IMR-90 (cell line): ENCODE measurements around the gene TUBG2. TPM values are rescaled to one million over a fixed set of nuclear protein-coding genes. Genes with fewer than 3 reads are reported as not detected.

Experiments used
- ATAC-seq: fragments of 200-7000 bp; cut with Tn5 transposase; 2 replicates; pipeline ENCODE4 v1.9.1; 2020; ENCODE audit warnings: low read depth, mild to moderate bottlenecking, moderate library complexity
- BruUV-seq: library from RNA; stranded (reverse); fragments of 400-500 nt; replicated peaks from 2 replicates; lab custom pipeline; 2021; lab: Mats Ljungman, UMichigan
- CTCF ChIA-PET: fragments of 300-600 bp; formaldehyde crosslinking; extraction: SDS; loops from one replicate; lab custom pipeline; 2021; ENCODE audit warnings: antibody characterized with exemption; lab: Yijun Ruan, JAX
- POLR2A ChIA-PET: fragments of 300-600 bp; sonication (Branson Sonifier 250); formaldehyde crosslinking; loops from one replicate; lab custom pipeline; 2022; ENCODE audit warnings: antibody characterized with exemption; ENCODE audit not compliant: unreplicated experiment; lab: Charles Lee
- DNase-seq: peaks from one replicate; pipeline ENCODE4 v3.0.0; 2013
- H2AFZ ChIP-seq: replicated peaks from 2 replicates; pipeline ENCODE3; 2013; ENCODE audit warnings: low read length, mild to moderate bottlenecking; ENCODE audit not compliant: poor library complexity
- H2AK5ac ChIP-seq: 2 replicates; pipeline ENCODE4 v1.6.1; 2013; ENCODE audit warnings: low read depth, low read length, inconsistent platforms
- H2AK9ac ChIP-seq: replicated peaks from 2 replicates; pipeline ENCODE3; 2013; ENCODE audit warnings: mild to moderate bottlenecking, low read depth, low read length, moderate library complexity; ENCODE audit not compliant: poor library complexity
- H2BK120ac ChIP-seq: 2 replicates; pipeline ENCODE4 v1.6.1; 2013; ENCODE audit warnings: low read depth, low read length, inconsistent platforms
- H2BK15ac ChIP-seq: 3 replicates; pipeline ENCODE4 v1.6.1; 2013; ENCODE audit warnings: low read depth, low read length, inconsistent platforms
- H2BK20ac ChIP-seq: 2 replicates; pipeline ENCODE4 v1.6.1; 2013; ENCODE audit warnings: low read depth, mild to moderate bottlenecking, inconsistent platforms, low read length, moderate library complexity
- H2BK5ac ChIP-seq: 2 replicates; pipeline ENCODE4 v1.6.1; 2013; ENCODE audit warnings: mild to moderate bottlenecking, low read depth, low read length, inconsistent platforms; ENCODE audit not compliant: poor library complexity, severe bottlenecking
- H3K14ac ChIP-seq: replicated peaks from 2 replicates; pipeline ENCODE4 v1.6.1; 2013; ENCODE audit warnings: low read depth, low read length, inconsistent platforms
- H3K18ac ChIP-seq: 2 replicates; pipeline ENCODE4 v1.6.1; 2013; ENCODE audit warnings: low read depth, low read length, control low read depth
- H3K23ac ChIP-seq: 2 replicates; pipeline ENCODE4 v1.6.1; 2013; ENCODE audit warnings: low read depth, low read length, inconsistent platforms
- H3K27ac ChIP-seq: 2 replicates; pipeline ENCODE4 v1.5.1; 2013; ENCODE audit warnings: mild to moderate bottlenecking, control low read depth, low read length; ENCODE audit not compliant: insufficient read depth
- H3K27me3 ChIP-seq: 2 replicates; pipeline ENCODE4 v1.6.1; 2013; ENCODE audit warnings: low read length; ENCODE audit not compliant: control insufficient read depth, insufficient read depth
- H3K36me3 ChIP-seq: 2 replicates; pipeline ENCODE4 v1.6.1; 2013; ENCODE audit warnings: low read length, mixed read lengths; ENCODE audit not compliant: control insufficient read depth, insufficient read depth
- H3K4ac ChIP-seq: 2 replicates; pipeline ENCODE4 v1.6.1; 2013; ENCODE audit warnings: low read depth, low read length, inconsistent platforms
- H3K4me1 ChIP-seq: 2 replicates; pipeline ENCODE4 v1.6.1; 2013; ENCODE audit warnings: low read length, mixed read lengths; ENCODE audit not compliant: control insufficient read depth, insufficient read depth
- H3K4me2 ChIP-seq: 2 replicates; pipeline ENCODE4 v1.6.1; 2013; ENCODE audit warnings: low read depth, mild to moderate bottlenecking, control low read depth, low read length, moderate library complexity
- H3K4me3 ChIP-seq: 2 replicates; pipeline ENCODE4 v1.5.1; 2013; ENCODE audit warnings: low read depth, mild to moderate bottlenecking, control low read depth, low read length, moderate library complexity; ENCODE audit not compliant: insufficient read depth
- H3K56ac ChIP-seq: 2 replicates; pipeline ENCODE4 v1.6.1; 2013; ENCODE audit warnings: low read length, inconsistent platforms; ENCODE audit not compliant: insufficient read depth; ENCODE audit errors: extremely low read depth
- H3K79me1 ChIP-seq, 2 experiments: 2 replicates each; pipeline ENCODE4 v1.6.1; 2013; ENCODE audit warnings: low read length in 2 of 2, inconsistent platforms in 1 of 2, low read depth in 1 of 2
- H3K9ac ChIP-seq: 2 replicates; pipeline ENCODE4 v1.6.1; 2013; ENCODE audit warnings: low read depth, low read length, control low read depth
- H3K9me1 ChIP-seq: 2 replicates; pipeline ENCODE4 v1.6.1; 2013; ENCODE audit warnings: low read length, inconsistent platforms; ENCODE audit not compliant: insufficient read depth
- H3K9me3 ChIP-seq: 2 replicates; pipeline ENCODE4 v1.6.1; 2013; ENCODE audit warnings: low read length; ENCODE audit not compliant: control insufficient read depth, insufficient read depth
- H4K20me1 ChIP-seq: 2 replicates; pipeline ENCODE4 v1.6.1; 2013; ENCODE audit warnings: low read length, inconsistent platforms; ENCODE audit not compliant: insufficient read depth
- H4K5ac ChIP-seq: 2 replicates; pipeline ENCODE4 v1.6.1; 2013; ENCODE audit warnings: mild to moderate bottlenecking, low read depth, low read length, control low read depth
- H4K8ac ChIP-seq, 2 experiments: 2 replicates each; pipeline ENCODE4 v1.6.1; 2013; ENCODE audit warnings: low read depth in 2 of 2, low read length in 2 of 2, control low read depth in 1 of 2, inconsistent platforms in 1 of 2
- H4K91ac ChIP-seq: 2 replicates; pipeline ENCODE4 v1.6.1; 2013; ENCODE audit warnings: low read depth, low read length, inconsistent platforms; ENCODE audit not compliant: insufficient read depth
- BHLHE40 ChIP-seq: fragments of 150-350 bp; IDR thresholded peaks from 2 replicates; pipeline ENCODE4 v1.6.1; 2016; ENCODE audit warnings: mild to moderate bottlenecking, low read depth, low read length
- CHD1 ChIP-seq: IDR thresholded peaks from 2 replicates; pipeline ENCODE4 v1.6.1; 2012; ENCODE audit warnings: low read depth, low read length, improper control_type of control experiment
- FOS ChIP-seq: fragments of 150-350 bp; IDR thresholded peaks from 2 replicates; pipeline ENCODE4 v1.6.1; 2016; ENCODE audit warnings: low read depth, low read length
- MAFK ChIP-seq: IDR thresholded peaks from 2 replicates; pipeline ENCODE4 v1.6.1; 2012; ENCODE audit warnings: low read depth, low read length, improper control_type of control experiment
- MAZ ChIP-seq: IDR thresholded peaks from 2 replicates; pipeline ENCODE4 v1.6.1; 2012; ENCODE audit warnings: low read depth, mild to moderate bottlenecking, low read length, improper control_type of control experiment, moderate library complexity, borderline replicate concordance
- MXI1 ChIP-seq: IDR thresholded peaks from 2 replicates; pipeline ENCODE4 v1.6.1; 2012; ENCODE audit warnings: low read depth, mild to moderate bottlenecking, low read length, moderate library complexity, borderline replicate concordance
- NFE2L2 ChIP-seq: fragments of 150-350 bp; IDR thresholded peaks from 2 replicates; pipeline ENCODE4 v1.6.1; 2016; ENCODE audit warnings: low read depth, mild to moderate bottlenecking, low read length
- POLR2A ChIP-seq: IDR thresholded peaks from 2 replicates; pipeline ENCODE4 v1.6.1; 2012; ENCODE audit warnings: mild to moderate bottlenecking, low read depth, low read length
- RCOR1 ChIP-seq: IDR thresholded peaks from 2 replicates; pipeline ENCODE4 v1.6.1; 2012; ENCODE audit warnings: mild to moderate bottlenecking, low read length, improper control_type of control experiment; ENCODE audit not compliant: insufficient replicate concordance
- RFX5 ChIP-seq: IDR thresholded peaks from 2 replicates; pipeline ENCODE4 v1.8.0; 2012; ENCODE audit warnings: low read depth, mild to moderate bottlenecking, low read length, moderate library complexity
- WGBS, 2 experiments: methylation state at CpG; one replicate each; pipeline versions ENCODE4 v1.1.5 to v1.1.7; 2013; ENCODE audit warnings: missing lambda C conversion rate in 2 of 2; ENCODE audit not compliant: insufficient read length in 1 of 2; ENCODE audit errors: extremely low coverage in 2 of 2; 5-methylcytosine and 5-hydroxymethylcytosine counted together
- dilution Hi-C: fragments of 300-500 bp; cut with HindIII; formaldehyde crosslinking; loops from one replicate; pipeline ENCODE4 v1.14.3; 2018; ENCODE audit warnings: low sequenced_read_pairs; ENCODE audit not compliant: unreplicated experiment
- in situ Hi-C: fragments of 300-500 bp; cut with MboI; formaldehyde crosslinking; loops from 3 replicates; pipeline ENCODE4 v1.14.3; 2019; ENCODE audit warnings: low sequenced_read_pairs, inconsistent platforms, mixed read lengths
- intact Hi-C: fragments of 100-400 bp; cut with micrococcal nuclease; formaldehyde crosslinking; loops from 2 replicates; pipeline ENCODE4 v1.10.0; 2022
- polyA plus RNA-seq, 3 experiments: library from polyadenylated mRNA; depleted of rRNA; stranded (reverse); fragments of >200 nt; gene quantifications; 2 replicates each; pipeline ENCODE4 v1.2.3, GENCODE V29; 2012; ENCODE audit warnings: low replicate concordance in 1 of 3
- total RNA-seq: library from RNA; depleted of rRNA; stranded (reverse); fragments of >200 nt; gene quantifications from 2 replicates; pipeline ENCODE4 v1.2.3, GENCODE V29; 2012
- TF ChIP-seq, protein P1 (sequence below): fragments of 150-350 bp; IDR thresholded peaks from 2 replicates; pipeline ENCODE4 v1.6.1; 2016; ENCODE audit warnings: low read depth, mild to moderate bottlenecking, low read length, moderate library complexity, borderline replicate concordance
- TF ChIP-seq, protein P2 (sequence below): conservative IDR thresholded peaks from 2 replicates; pipeline ENCODE4 v1.5.1; 2012; ENCODE audit warnings: mild to moderate bottlenecking, low read depth, low read length, improper control_type of control experiment
- TF ChIP-seq, protein P3 (sequence below): fragments of 150-350 bp; IDR thresholded peaks from 2 replicates; pipeline ENCODE4 v1.6.1; 2017; ENCODE audit warnings: mild to moderate bottlenecking, antibody characterized with exemption, low read length, low read depth

The TUBG2 gene
- total and polyA plus RNA-seq, 2 of the 4 experiments (the other 2 are of a cell fraction), result 3.6 to 24.6 TPM

DNA sequence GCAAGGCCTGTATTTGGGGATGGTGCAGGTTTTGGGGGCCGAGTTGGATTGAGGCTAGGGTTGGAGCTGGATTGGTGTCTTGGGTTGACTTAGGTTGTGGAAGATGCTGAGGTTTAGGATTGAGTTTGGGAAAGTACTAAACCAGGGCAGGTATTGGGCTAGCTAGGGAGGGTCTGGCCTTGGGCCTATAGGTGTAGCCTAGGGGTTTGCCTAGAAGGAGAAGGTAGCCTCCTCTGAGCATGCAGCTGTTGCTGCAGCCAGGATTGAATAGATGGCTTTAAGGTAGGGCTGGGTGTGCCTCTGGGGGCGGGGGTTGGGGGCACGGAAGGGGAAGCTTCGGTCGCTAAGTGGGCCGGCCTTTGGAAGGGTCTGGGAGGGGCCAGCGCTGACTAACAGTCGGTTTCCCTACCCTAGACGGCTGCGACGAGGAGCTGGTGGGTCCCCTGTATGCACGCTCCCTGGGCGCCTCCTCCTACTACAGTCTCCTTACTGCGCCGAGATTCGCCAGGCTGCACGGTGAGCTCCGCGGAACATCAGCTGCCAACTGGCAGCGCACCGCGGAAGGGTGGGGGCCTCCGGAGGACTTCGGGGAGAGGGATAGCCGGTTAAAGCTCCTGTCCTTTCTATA is 24.4 kb downstream of the TUBG2 start:
- Histone ChIP-seq H2BK120ac (no peak overlapping the region), H2BK15ac (peak overlapping the region; percentile 20; the same call in 1 of the 3 replicates), H3K4me3 (peak overlapping the region; percentile 62), H3K23ac (peak overlapping the region; percentile 33; the same call in 1 of the 2 replicates), H4K20me1 (0 out of 2 replicates have a peak, but pooled peaks cover 8% of the 10 kb centered on the region), H3K4ac (peak overlapping the region; percentile 72), H3K9me3 (no peaks in the 10 kb centered on the region), H3K27me3 (no peaks in the 10 kb centered on the region), H2BK5ac (no peak overlapping the region), H2BK20ac (no peak overlapping the region), H2AK9ac (peak overlapping the region; percentile 93), H4K8ac (peak overlapping the region; percentile 22 to 55; a peak in 3 of 4 replicates), H3K14ac (peak overlapping the region; percentile 72), H3K4me1 (peaks cover 24% of the 10 kb centered on the region), H3K56ac (no peak overlapping the region; the same call in 1 of the 2 replicates), H2AFZ (peak overlapping the region; percentile 95), H3K36me3 (peaks cover 33% of the 10 kb centered on the region), H3K79me1 (peaks cover 7 to 46% of the 10 kb centered on the region in 2 experiments), H4K91ac (peak overlapping the region; percentile 26; the same call in 1 of the 2 replicates), H3K9ac (peak overlapping the region; percentile 84), H3K9me1 (peaks cover 25% of the 10 kb centered on the region), H3K27ac (peak overlapping the region; percentile 87), H2AK5ac (peak overlapping the region; percentile 74), H4K5ac (peak overlapping the region; percentile 17; the same call in 1 of the 2 replicates), H3K18ac (no peak overlapping the region), H3K4me2 (peak overlapping the region; percentile 87)
- CTCF ChIA-PET, result interaction anchor here (0.6 to 1.0 kb wide), 3 partner anchors 21 to 105 kb away, joined by 3 to 5 read pairs (median 3); partner anchors contain the start of gene TUBG2
- no peak for TF ChIP-seq NFE2L2
- TF ChIP-seq MAZ, result no peak
- no peak for TF ChIP-seq POLR2A
- TF ChIP-seq, protein P1, sequence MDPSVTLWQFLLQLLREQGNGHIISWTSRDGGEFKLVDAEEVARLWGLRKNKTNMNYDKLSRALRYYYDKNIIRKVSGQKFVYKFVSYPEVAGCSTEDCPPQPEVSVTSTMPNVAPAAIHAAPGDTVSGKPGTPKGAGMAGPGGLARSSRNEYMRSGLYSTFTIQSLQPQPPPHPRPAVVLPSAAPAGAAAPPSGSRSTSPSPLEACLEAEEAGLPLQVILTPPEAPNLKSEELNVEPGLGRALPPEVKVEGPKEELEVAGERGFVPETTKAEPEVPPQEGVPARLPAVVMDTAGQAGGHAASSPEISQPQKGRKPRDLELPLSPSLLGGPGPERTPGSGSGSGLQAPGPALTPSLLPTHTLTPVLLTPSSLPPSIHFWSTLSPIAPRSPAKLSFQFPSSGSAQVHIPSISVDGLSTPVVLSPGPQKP, result no peak
- TF ChIP-seq, protein P2, sequence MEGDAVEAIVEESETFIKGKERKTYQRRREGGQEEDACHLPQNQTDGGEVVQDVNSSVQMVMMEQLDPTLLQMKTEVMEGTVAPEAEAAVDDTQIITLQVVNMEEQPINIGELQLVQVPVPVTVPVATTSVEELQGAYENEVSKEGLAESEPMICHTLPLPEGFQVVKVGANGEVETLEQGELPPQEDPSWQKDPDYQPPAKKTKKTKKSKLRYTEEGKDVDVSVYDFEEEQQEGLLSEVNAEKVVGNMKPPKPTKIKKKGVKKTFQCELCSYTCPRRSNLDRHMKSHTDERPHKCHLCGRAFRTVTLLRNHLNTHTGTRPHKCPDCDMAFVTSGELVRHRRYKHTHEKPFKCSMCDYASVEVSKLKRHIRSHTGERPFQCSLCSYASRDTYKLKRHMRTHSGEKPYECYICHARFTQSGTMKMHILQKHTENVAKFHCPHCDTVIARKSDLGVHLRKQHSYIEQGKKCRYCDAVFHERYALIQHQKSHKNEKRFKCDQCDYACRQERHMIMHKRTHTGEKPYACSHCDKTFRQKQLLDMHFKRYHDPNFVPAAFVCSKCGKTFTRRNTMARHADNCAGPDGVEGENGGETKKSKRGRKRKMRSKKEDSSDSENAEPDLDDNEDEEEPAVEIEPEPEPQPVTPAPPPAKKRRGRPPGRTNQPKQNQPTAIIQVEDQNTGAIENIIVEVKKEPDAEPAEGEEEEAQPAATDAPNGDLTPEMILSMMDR, result no peak
- no peak for TF ChIP-seq CHD1
- no peak for TF ChIP-seq MXI1
- TF ChIP-seq BHLHE40, result no peak
- TF ChIP-seq RCOR1, result no peak
- TF ChIP-seq, protein P3, sequence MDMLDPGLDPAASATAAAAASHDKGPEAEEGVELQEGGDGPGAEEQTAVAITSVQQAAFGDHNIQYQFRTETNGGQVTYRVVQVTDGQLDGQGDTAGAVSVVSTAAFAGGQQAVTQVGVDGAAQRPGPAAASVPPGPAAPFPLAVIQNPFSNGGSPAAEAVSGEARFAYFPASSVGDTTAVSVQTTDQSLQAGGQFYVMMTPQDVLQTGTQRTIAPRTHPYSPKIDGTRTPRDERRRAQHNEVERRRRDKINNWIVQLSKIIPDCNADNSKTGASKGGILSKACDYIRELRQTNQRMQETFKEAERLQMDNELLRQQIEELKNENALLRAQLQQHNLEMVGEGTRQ, result no peak
- no peak for TF ChIP-seq RFX5
- TF ChIP-seq MAFK, result no peak
- no peak for TF ChIP-seq FOS
- DNase-seq (peak; percentile 46), ATAC-seq (peak; percentile 6; the same call in 1 of the 2 replicates)
- POLR2A ChIA-PET, result interaction anchor here (0.7 to 1.0 kb wide), 2 partner anchors 13 to 862 kb away, joined by 3 read pairs; no protein-coding TSS in a partner anchor
- BruUV-seq, result no TSS peak
- intact Hi-C loops (no loop called here), dilution Hi-C loops (no loop called here), in situ Hi-C loops (loop anchor here (5.0 to 25.0 kb wide), 2 partner anchors 106 to 629 kb away; partner anchors contain the start of gene PSMC3IP)
- 10% methylated on average over 7 of the region's 25 CpGs; no CpG with 5 or more reads in 1 of the 2 experiments for WGBS, 2 experiments
